GM12892 (cell line): ENCODE measurements around the gene RBM33.

ENCODE experiments used
- POLR2A ChIP-seq: IDR thresholded peaks from 2 replicates; pipeline ENCODE4 v1.6.1; 2011; ENCODE audit warnings: low read depth, low read length, control low read depth
- POLR2AphosphoS5 ChIP-seq: IDR thresholded peaks from 2 replicates; pipeline ENCODE4 v1.6.1; 2011; ENCODE audit warnings: low read depth, low read length, control low read depth
- TAF1 ChIP-seq: IDR thresholded peaks from 2 replicates; pipeline ENCODE4 v1.6.1; 2011; ENCODE audit warnings: low read depth, mild to moderate bottlenecking, control low read depth, low read length, borderline replicate concordance

DNA sequence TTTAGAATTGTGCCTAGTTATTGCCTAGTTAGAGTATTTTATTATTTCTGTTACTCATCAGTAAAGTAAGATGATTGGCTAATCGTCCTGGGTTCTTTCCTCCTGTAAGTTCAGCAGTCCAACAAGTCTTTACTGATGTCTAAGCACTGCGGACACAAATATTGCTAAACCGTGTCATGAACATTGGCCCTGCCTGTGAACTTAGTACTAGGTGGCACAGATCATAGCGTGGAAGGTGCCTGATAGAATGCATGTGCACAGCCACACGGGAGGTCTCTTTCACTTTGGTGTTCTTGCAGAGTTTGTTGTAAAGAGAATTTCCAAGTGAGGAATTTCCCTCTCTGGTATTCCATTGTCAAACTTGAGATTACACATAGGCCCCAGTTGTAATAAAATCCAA is 38.0 kb downstream of the RBM33 start:
- TF ChIP-seq POLR2AphosphoS5: no peak
- TF ChIP-seq TAF1: no peak
- TF ChIP-seq POLR2A: no peak
